SU-DHL-6 (cell line): ENCODE measurements around the gene FGFR3.

Experiments
- H2AFZ ChIP-seq: fragments of 200-600 bp; sonication (generic); 2 replicates; pipeline ENCODE4 v1.6.1; 2014; ENCODE audit warnings: low read depth, mild to moderate bottlenecking, moderate library complexity, mixed read lengths, antibody characterized with exemption, low read length; ENCODE audit not compliant: severe bottlenecking
- H3F3A ChIP-seq: fragments of 200-600 bp; shearing (Covaris generic); 2 replicates; pipeline ENCODE4 v1.6.0; 2016; ENCODE audit warnings: antibody characterized with exemption, mild to moderate bottlenecking; ENCODE audit not compliant: insufficient read depth
- H3K27ac ChIP-seq: fragments of 200-600 bp; sonication (generic); 2 replicates; pipeline ENCODE4 v1.5.1; 2016; ENCODE audit warnings: low read depth, mild to moderate bottlenecking, low read length, moderate library complexity, mixed read lengths
- H3K27me3 ChIP-seq: fragments of 200-600 bp; sonication (generic), shearing (Covaris generic); 2 replicates; pipeline ENCODE4 v1.6.0; 2014; ENCODE audit warnings: mild to moderate bottlenecking, low read length
- H3K36me3 ChIP-seq: fragments of 200-600 bp; sonication (generic); 2 replicates; pipeline ENCODE4 v1.6.1; 2014; ENCODE audit warnings: mild to moderate bottlenecking, low read length, mixed read lengths
- H3K4me2 ChIP-seq: fragments of 300-600, 200-600 bp; shearing (Covaris generic), sonication (generic); 2 replicates; pipeline ENCODE4 v1.6.0; 2014; ENCODE audit warnings: low read length, low read depth, mild to moderate bottlenecking; ENCODE audit not compliant: poor library complexity, severe bottlenecking
- H3K4me3 ChIP-seq: fragments of 200-600 bp; sonication (generic); 2 replicates; pipeline ENCODE4 v1.5.1; 2014; ENCODE audit warnings: antibody characterized with exemption, low read length, mild to moderate bottlenecking, mixed read lengths; ENCODE audit not compliant: insufficient read depth, poor library complexity, severe bottlenecking
- H3K79me2 ChIP-seq: fragments of 200-600 bp; sonication (generic); 2 replicates; pipeline ENCODE4 v1.6.1; 2014; ENCODE audit warnings: mild to moderate bottlenecking, low read length, moderate library complexity; ENCODE audit not compliant: insufficient read depth
- H3K9ac ChIP-seq: fragments of 200-600 bp; sonication (generic); 2 replicates; pipeline ENCODE4 v1.7.0; 2014; ENCODE audit warnings: mild to moderate bottlenecking, low read length
- H3K9me2 ChIP-seq: fragments of 200-600 bp; sonication (generic); replicated peaks from 2 replicates; pipeline ENCODE4 v1.6.1; 2014; ENCODE audit warnings: low read length; ENCODE audit not compliant: insufficient read depth
- H3K9me3 ChIP-seq: fragments of 200-600 bp; sonication (generic); 2 replicates; pipeline ENCODE4 v1.6.1; 2014; ENCODE audit warnings: low read length, mixed read lengths; ENCODE audit not compliant: insufficient read depth
- H4K20me1 ChIP-seq: fragments of 200-600 bp; sonication (generic); 2 replicates; pipeline ENCODE4 v1.6.1; 2014; ENCODE audit warnings: low read depth, mild to moderate bottlenecking, antibody characterized with exemption, low read length, moderate library complexity, mixed read lengths
- CTCF ChIP-seq: fragments of 200-600 bp; sonication (generic); IDR thresholded peaks from one replicate; pipeline ENCODE4 v1.5.1; 2017; ENCODE audit warnings: antibody characterized with exemption, mild to moderate bottlenecking, low read length, moderate library complexity; ENCODE audit not compliant: insufficient read depth, poor library complexity, severe bottlenecking
- EZH2phosphoT487 ChIP-seq: fragments of 200-600 bp; sonication (generic), shearing (Covaris generic); conservative IDR thresholded peaks from 2 replicates; pipeline ENCODE4 v1.6.1; 2018; ENCODE audit warnings: mild to moderate bottlenecking, antibody characterized with exemption, low read length, moderate library complexity, mixed read lengths

Gene FGFR3

GRCh38 chr4:1787411-1788077, 5.5 kb upstream of the FGFR3 start:
- Histone ChIP-seq H3F3A (no peaks in the 10 kb centered on the region), H3K4me2 (no peak overlapping the region), H3K9me2 (no peaks in the 10 kb centered on the region), H3K27me3 (no peaks in the 10 kb centered on the region), H3K27ac (no peak overlapping the region), H2AFZ (no peak overlapping the region), H3K36me3 (no peaks in the 10 kb centered on the region), H4K20me1 (no peaks in the 10 kb centered on the region), H3K79me2 (no peaks in the 10 kb centered on the region), H3K9ac (no peak overlapping the region), H3K4me3 (no peak overlapping the region), H3K9me3 (no peaks in the 10 kb centered on the region)
- TF ChIP-seq EZH2phosphoT487 (no peak), CTCF (no peak)

GRCh38 chr4:1788254-1788973, 4.7 kb upstream of the FGFR3 start:
- no peaks in the 10 kb centered on the region for H3K36me3 ChIP-seq
- no peak overlapping the region for H3K9ac ChIP-seq
- H3F3A ChIP-seq: no peaks in the 10 kb centered on the region
- H4K20me1 ChIP-seq: no peaks in the 10 kb centered on the region
- H3K9me3 ChIP-seq: no peaks in the 10 kb centered on the region
- no peak for TF ChIP-seq CTCF
- no peak for TF ChIP-seq EZH2phosphoT487
- no peak overlapping the region for H3K4me2 ChIP-seq
- no peak overlapping the region for H2AFZ ChIP-seq
- H3K79me2 ChIP-seq: no peaks in the 10 kb centered on the region
- no peaks in the 10 kb centered on the region for H3K27me3 ChIP-seq
- no peaks in the 10 kb centered on the region for H3K9me2 ChIP-seq
- H3K4me3 ChIP-seq: no peak overlapping the region
- no peak overlapping the region for H3K27ac ChIP-seq

GRCh38 chr4:1789552-1789951, 3.5 kb upstream of the FGFR3 start:
- H4K20me1 ChIP-seq: no peaks in the 10 kb centered on the region
- no peaks in the 10 kb centered on the region for H3F3A ChIP-seq
- H2AFZ ChIP-seq: no peak overlapping the region
- H3K79me2 ChIP-seq: no peaks in the 10 kb centered on the region
- no peak overlapping the region for H3K4me3 ChIP-seq
- H3K4me2 ChIP-seq: no peak overlapping the region
- H3K27me3 ChIP-seq: no peaks in the 10 kb centered on the region
- no peaks in the 10 kb centered on the region for H3K9me3 ChIP-seq
- H3K27ac ChIP-seq: no peak overlapping the region
- H3K9ac ChIP-seq: no peak overlapping the region
- TF ChIP-seq EZH2phosphoT487: no peak
- no peak for TF ChIP-seq CTCF
- H3K36me3 ChIP-seq: no peaks in the 10 kb centered on the region
- H3K9me2 ChIP-seq: no peaks in the 10 kb centered on the region
